Thyroid gland (tissue), 4 donors: ENCODE data around the gene WNT9A. TPM values are rescaled to one million over a fixed set of nuclear protein-coding genes. Genes with fewer than 3 reads are reported as not detected.
"Not testable (repeated sequence)": the region's sequence is repeated elsewhere in the genome, so short reads cannot be mapped to it uniquely, and the experiment has no call there.

ENCODE experiments used
- DNase-seq, 2 donors: peaks; one replicate each; pipeline ENCODE4 v3.0.0-alpha.2; 2019
- H3K27ac ChIP-seq, 3 donors: fragments of 200-600 bp; sonication (generic); 1 replicate in 2 of 3; 2 replicates in 1 of 3; pipeline ENCODE4 v1.5.1; 2016 to 2019; ENCODE audit warnings: mild to moderate bottlenecking in 1 of 3, moderate library complexity in 1 of 3
- H3K27me3 ChIP-seq: fragments of 200-600 bp; sonication (generic); one replicate; pipeline ENCODE4 v1.5.1; 2019
- H3K36me3 ChIP-seq, 2 donors: fragments of 200-600 bp; sonication (generic); one replicate each; pipeline ENCODE4 v1.5.1; 2016 to 2019
- H3K4me1 ChIP-seq, 2 donors: fragments of 200-600 bp; sonication (generic); one replicate each; pipeline ENCODE4 v1.5.1; 2017 to 2019
- H3K4me3 ChIP-seq, 3 donors: fragments of 200-600 bp; sonication (generic); replicated peaks in 1 of 3; 1 replicate in 2 of 3; 2 replicates in 1 of 3; pipeline ENCODE4 v1.5.1; 2016; ENCODE audit warnings: mild to moderate bottlenecking in 1 of 3
- H3K9me3 ChIP-seq: fragments of 200-600 bp; sonication (generic); one replicate; pipeline ENCODE4 v1.5.1; 2017
- POLR2A ChIP-seq, 2 donors: fragments of 450-650 bp; IDR thresholded peaks; one replicate each; pipeline ENCODE4 v1.6.1; 2017; ENCODE audit warnings: antibody characterized with exemption in 2 of 2, mild to moderate bottlenecking in 2 of 2, moderate library complexity in 1 of 2
- WGBS, 2 donors: methylation state at CpG; one replicate each; pipeline ENCODE4 v1.1.5; 2017; 5-methylcytosine and 5-hydroxymethylcytosine counted together
- intact Hi-C: fragments of 100-400 bp; cut with DNase I; formaldehyde crosslinking; loops from one replicate; pipeline ENCODE4 v1.15.1; 2023
- total RNA-seq, 4 donors: library from RNA; depleted of rRNA; stranded (reverse); fragments of >200 nt; gene quantifications; one replicate each; pipeline ENCODE4 v1.2.3, GENCODE V29; 2016
- TF ChIP-seq, protein P1 (sequence below), 6 experiments: fragments of 200-600 bp in 3 of 6; fragments of 450-650 bp in 3 of 6; sonication (generic) in 3 of 6; IDR thresholded peaks; one replicate each; pipeline ENCODE4 v1.5.1; 2016 to 2019; ENCODE audit warnings: antibody characterized with exemption in 6 of 6, mild to moderate bottlenecking in 2 of 6, inconsistent platforms in 1 of 6, moderate library complexity in 1 of 6

WNT9A gene
- total RNA-seq, 4 donors from 2014 or later, result 2.5 to 4.3 (median 3.4) TPM

- Histone ChIP-seq H3K9me3 (no peaks in the 10 kb centered on the region), H3K36me3 (no peaks in the 10 kb centered on the region), H3K4me3 (no peak overlapping the region), H3K27me3 (no peaks in the 10 kb centered on the region), H3K4me1 (peaks cover 7 to 23% of the 10 kb centered on the region in 2 donors), H3K27ac (no peak overlapping the region)
- WGBS, 2 donors, result 87 to 90% methylated on average over 2 to 4 of the region's 15 CpGs
- no peak for DNase-seq
- TF ChIP-seq, protein P1, sequence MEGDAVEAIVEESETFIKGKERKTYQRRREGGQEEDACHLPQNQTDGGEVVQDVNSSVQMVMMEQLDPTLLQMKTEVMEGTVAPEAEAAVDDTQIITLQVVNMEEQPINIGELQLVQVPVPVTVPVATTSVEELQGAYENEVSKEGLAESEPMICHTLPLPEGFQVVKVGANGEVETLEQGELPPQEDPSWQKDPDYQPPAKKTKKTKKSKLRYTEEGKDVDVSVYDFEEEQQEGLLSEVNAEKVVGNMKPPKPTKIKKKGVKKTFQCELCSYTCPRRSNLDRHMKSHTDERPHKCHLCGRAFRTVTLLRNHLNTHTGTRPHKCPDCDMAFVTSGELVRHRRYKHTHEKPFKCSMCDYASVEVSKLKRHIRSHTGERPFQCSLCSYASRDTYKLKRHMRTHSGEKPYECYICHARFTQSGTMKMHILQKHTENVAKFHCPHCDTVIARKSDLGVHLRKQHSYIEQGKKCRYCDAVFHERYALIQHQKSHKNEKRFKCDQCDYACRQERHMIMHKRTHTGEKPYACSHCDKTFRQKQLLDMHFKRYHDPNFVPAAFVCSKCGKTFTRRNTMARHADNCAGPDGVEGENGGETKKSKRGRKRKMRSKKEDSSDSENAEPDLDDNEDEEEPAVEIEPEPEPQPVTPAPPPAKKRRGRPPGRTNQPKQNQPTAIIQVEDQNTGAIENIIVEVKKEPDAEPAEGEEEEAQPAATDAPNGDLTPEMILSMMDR (IDR thresholded peaks at IDR 0.05), result no peak
- TF ChIP-seq POLR2A (IDR thresholded peaks at IDR 0.05), result no peak
- intact Hi-C loops, result no loop called here
Measured at GRCh38 chr1:227884370-227885134, 63.2 kb downstream of the WNT9A start.

GRCh38 chr1:227883641-227884301 is 64.0 kb downstream of the WNT9A start:
- Histone ChIP-seq H3K27ac (no peak overlapping the region), H3K9me3 (no peaks in the 10 kb centered on the region), H3K4me3 (no peak overlapping the region), H3K4me1 (peaks cover 7 to 23% of the 10 kb centered on the region in 2 donors), H3K36me3 (no peaks in the 10 kb centered on the region), H3K27me3 (no peaks in the 10 kb centered on the region)
- no peak for TF ChIP-seq POLR2A (IDR thresholded peaks at IDR 0.05)
- TF ChIP-seq, protein P1 (IDR thresholded peaks at IDR 0.05), result no peak
- 89 to 95% methylated on average over 9 to 13 of the region's 15 CpGs for WGBS, 2 donors
- DNase-seq, result no peak
- intact Hi-C loops, result no loop called here

DNA sequence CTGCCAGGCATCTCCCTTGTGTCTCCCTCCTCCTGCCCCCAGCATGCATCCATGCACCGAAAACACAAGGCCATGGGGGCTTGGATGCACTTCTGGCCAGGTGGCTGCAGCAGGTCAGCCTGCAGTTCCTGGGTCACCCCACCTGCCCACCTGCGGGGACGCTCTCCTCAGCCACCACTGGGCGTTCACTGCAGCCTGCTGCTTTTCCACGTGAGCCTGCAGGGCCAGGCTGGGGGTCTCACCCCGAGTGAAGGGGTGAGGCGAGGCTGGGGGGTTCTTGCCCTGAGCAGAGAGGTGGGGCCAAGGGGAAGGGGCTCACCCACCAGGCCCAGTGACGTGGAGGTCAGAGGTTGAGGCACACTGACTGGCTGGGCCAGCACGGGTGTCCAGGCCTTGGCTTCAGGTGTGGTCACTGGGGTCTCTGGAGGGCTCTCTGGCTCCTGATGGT is 64.6 kb downstream of the WNT9A start:
- DNase-seq, result no peak
- Histone ChIP-seq H3K27ac (no peak overlapping the region), H3K4me3 (no peak overlapping the region), H3K27me3 (no peaks in the 10 kb centered on the region), H3K9me3 (no peaks in the 10 kb centered on the region), H3K36me3 (no peaks in the 10 kb centered on the region), H3K4me1 (peaks cover 7 to 23% of the 10 kb centered on the region in 2 donors)
- TF ChIP-seq, protein P1 (IDR thresholded peaks at IDR 0.05), result no peak
- no peak for TF ChIP-seq POLR2A (IDR thresholded peaks at IDR 0.05)
- 93% methylated on average over 5 of the region's 9 CpGs; no CpG with 5 or more reads in 1 of the 2 donors for WGBS, 2 donors
- intact Hi-C loops, result no loop called here

- no peak for TF ChIP-seq POLR2A (IDR thresholded peaks at IDR 0.05)
- TF ChIP-seq, protein P1 (IDR thresholded peaks at IDR 0.05), result no peak
- 61 to 70% methylated on average over 4 of the region's 4 CpGs for WGBS, 2 donors
- H3K9me3 ChIP-seq, result no peaks in the 10 kb centered on the region
- H3K27ac ChIP-seq, result no peak overlapping the region
- no peaks in the 10 kb centered on the region for H3K27me3 ChIP-seq
- intact Hi-C loops, result no loop called here
- peaks cover 0 to under 1% of the 10 kb centered on the region in 2 donors for H3K4me1 ChIP-seq
- no peaks in the 10 kb centered on the region for H3K36me3 ChIP-seq
- no peak for DNase-seq
- H3K4me3 ChIP-seq, result no peak overlapping the region
Measured at GRCh38 chr1:227880342-227880924, 67.3 kb downstream of the WNT9A start.

GRCh38 chr1:227877810-227878209 is 69.9 kb downstream of the WNT9A start:
- H3K27ac ChIP-seq, intact Hi-C loops, H3K4me3 ChIP-seq, H3K9me3 ChIP-seq, DNase-seq, H3K27me3 ChIP-seq, H3K36me3 ChIP-seq, H3K4me1 ChIP-seq: not testable (repeated sequence)
- 92% methylated on average over 3 of the region's 3 CpGs for WGBS, 2 donors

GRCh38 chr1:227871892-227872291 is 75.8 kb downstream of the WNT9A start:
- H3K27ac ChIP-seq, H3K27me3 ChIP-seq, H3K4me3 ChIP-seq, H3K4me1 ChIP-seq, H3K9me3 ChIP-seq, intact Hi-C loops, H3K36me3 ChIP-seq, DNase-seq: not testable (repeated sequence)
- WGBS, 2 donors, result 72 to 92% methylated on average over 3 to 5 of the region's 5 CpGs
